KOPT-K1 (cell line): ENCODE measurements around the gene FNBP1L.

ENCODE experiments used
- H3K27ac ChIP-seq: fragments of 200-600 bp; sonication (generic); 2 replicates; pipeline ENCODE4 v1.5.1; 2016; ENCODE audit warnings: antibody characterized with exemption, mild to moderate bottlenecking, low read depth, low read length; ENCODE audit not compliant: poor library complexity, severe bottlenecking
- H3K36me3 ChIP-seq: fragments of 200-600 bp; sonication (generic); 2 replicates; pipeline ENCODE4 v1.5.1; 2017; ENCODE audit warnings: antibody characterized with exemption, mild to moderate bottlenecking, low read length, moderate library complexity; ENCODE audit not compliant: insufficient read depth
- H3K9me3 ChIP-seq: fragments of 200-600 bp; sonication (generic); 2 replicates; pipeline ENCODE4 v1.5.1; 2017; ENCODE audit warnings: antibody characterized with exemption, low read length, mild to moderate bottlenecking; ENCODE audit not compliant: insufficient read depth, poor library complexity, severe bottlenecking

Gene FNBP1L

GRCh38 chr1:93521618-93522017, 73.7 kb downstream of the FNBP1L start:
- Histone ChIP-seq H3K27ac (no peak overlapping the region), H3K9me3 (no peaks in the 10 kb centered on the region), H3K36me3 (no peaks in the 10 kb centered on the region)

- Histone ChIP-seq H3K27ac (no peak overlapping the region), H3K9me3 (no peaks in the 10 kb centered on the region), H3K36me3 (no peaks in the 10 kb centered on the region)
These were observed 74.8 kb downstream of the FNBP1L start for GRCh38 chr1:93522721-93523120.

GRCh38 chr1:93525431-93525830, 77.5 kb downstream of the FNBP1L start:
- Histone ChIP-seq H3K36me3 (no peaks in the 10 kb centered on the region), H3K9me3 (no peaks in the 10 kb centered on the region), H3K27ac (no peak overlapping the region)

- Histone ChIP-seq H3K36me3 (0 out of 2 replicates have a peak, but pooled peaks cover 4% of the 10 kb centered on the region), H3K9me3 (no peaks in the 10 kb centered on the region), H3K27ac (no peak overlapping the region)
These were observed 78.5 kb downstream of the FNBP1L start for GRCh38 chr1:93526431-93526830.

- Histone ChIP-seq H3K9me3 (no peaks in the 10 kb centered on the region), H3K36me3 (peaks cover 7% of the 10 kb centered on the region; the same call in 1 of the 2 replicates), H3K27ac (no peak overlapping the region)
These were observed 80.5 kb downstream of the FNBP1L start for GRCh38 chr1:93528412-93528811.

- Histone ChIP-seq H3K36me3 (peaks cover 7% of the 10 kb centered on the region; the same call in 1 of the 2 replicates), H3K27ac (no peak overlapping the region), H3K9me3 (no peaks in the 10 kb centered on the region)
These were observed 83.3 kb downstream of the FNBP1L start for GRCh38 chr1:93531193-93531592.

- no peak overlapping the region for H3K27ac ChIP-seq
- H3K36me3 ChIP-seq, result peaks cover 7% of the 10 kb centered on the region; the same call in 1 of the 2 replicates
These were observed 85.0 kb downstream of the FNBP1L start for GRCh38 chr1:93532780-93533378.

GRCh38 chr1:93533677-93534076, 85.8 kb downstream of the FNBP1L start:
- H3K36me3 ChIP-seq, result peaks cover 7% of the 10 kb centered on the region; the same call in 1 of the 2 replicates
- no peaks in the 10 kb centered on the region for H3K9me3 ChIP-seq
- H3K27ac ChIP-seq, result no peak overlapping the region

More at GRCh38 chr1:93532780-93533378, 85.0 kb downstream of the FNBP1L start:
- H3K9me3 ChIP-seq, result no peaks in the 10 kb centered on the region

- Histone ChIP-seq H3K27ac (no peak overlapping the region), H3K9me3 (no peaks in the 10 kb centered on the region), H3K36me3 (no peaks in the 10 kb centered on the region)
These were observed 89.5 kb downstream of the FNBP1L start for GRCh38 chr1:93537396-93537795.

- no peaks in the 10 kb centered on the region for H3K36me3 ChIP-seq
These were observed 90.0 kb downstream of the FNBP1L start for GRCh38 chr1:93537924-93538323.

GRCh38 chr1:93541045-93541444, 93.1 kb downstream of the FNBP1L start:
- Histone ChIP-seq H3K36me3 (no peaks in the 10 kb centered on the region; the same call in 1 of the 2 replicates), H3K9me3 (no peaks in the 10 kb centered on the region), H3K27ac (no peak overlapping the region)

More at GRCh38 chr1:93537924-93538323, 90.0 kb downstream of the FNBP1L start:
- H3K27ac ChIP-seq, result no peak overlapping the region
- H3K9me3 ChIP-seq, result no peaks in the 10 kb centered on the region

GRCh38 chr1:93542398-93542797, 94.5 kb downstream of the FNBP1L start:
- Histone ChIP-seq H3K36me3 (peaks cover 2% of the 10 kb centered on the region), H3K27ac (no peak overlapping the region)

GRCh38 chr1:93546162-93546863, 98.4 kb downstream of the FNBP1L start:
- Histone ChIP-seq H3K27ac (no peak overlapping the region), H3K9me3 (no peaks in the 10 kb centered on the region), H3K36me3 (peaks cover 22% of the 10 kb centered on the region)

More at GRCh38 chr1:93542398-93542797, 94.5 kb downstream of the FNBP1L start:
- no peaks in the 10 kb centered on the region for H3K9me3 ChIP-seq

GRCh38 chr1:93549131-93549530, 101.2 kb downstream of the FNBP1L start:
- no peak overlapping the region for H3K27ac ChIP-seq
- H3K9me3 ChIP-seq, result no peaks in the 10 kb centered on the region
- H3K36me3 ChIP-seq, result peaks cover 22% of the 10 kb centered on the region

GRCh38 chr1:93549811-93550210, 101.9 kb downstream of the FNBP1L start:
- H3K27ac ChIP-seq, result no peak overlapping the region
- peaks cover 22% of the 10 kb centered on the region for H3K36me3 ChIP-seq
- no peaks in the 10 kb centered on the region for H3K9me3 ChIP-seq
